Measurements from ENCODE around the gene ZNF160.

DNA sequence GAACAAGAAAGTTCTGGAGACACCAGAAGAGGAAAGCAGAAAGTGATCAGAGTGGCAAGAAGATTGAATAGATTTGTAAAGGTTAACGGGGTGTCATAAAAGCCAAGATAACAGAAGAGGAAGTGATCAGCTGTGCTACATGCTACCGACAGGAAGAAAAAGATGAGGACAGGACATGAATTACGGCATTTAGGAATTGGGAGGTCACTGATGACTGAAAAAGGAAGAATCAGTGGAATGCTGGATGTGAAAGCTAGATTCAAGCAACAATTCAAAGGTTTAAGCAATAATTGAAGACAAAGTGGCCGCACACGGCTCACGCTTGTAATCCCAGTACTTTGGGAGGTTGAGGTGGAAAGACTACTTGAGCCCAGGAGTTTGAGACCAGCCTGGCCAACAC lies 15.1 kb downstream of the ZNF160 start:
- no peak for TF ChIP-seq BCL3 (IDR thresholded peaks at IDR 0.05)
- TF ChIP-seq, protein P1, sequence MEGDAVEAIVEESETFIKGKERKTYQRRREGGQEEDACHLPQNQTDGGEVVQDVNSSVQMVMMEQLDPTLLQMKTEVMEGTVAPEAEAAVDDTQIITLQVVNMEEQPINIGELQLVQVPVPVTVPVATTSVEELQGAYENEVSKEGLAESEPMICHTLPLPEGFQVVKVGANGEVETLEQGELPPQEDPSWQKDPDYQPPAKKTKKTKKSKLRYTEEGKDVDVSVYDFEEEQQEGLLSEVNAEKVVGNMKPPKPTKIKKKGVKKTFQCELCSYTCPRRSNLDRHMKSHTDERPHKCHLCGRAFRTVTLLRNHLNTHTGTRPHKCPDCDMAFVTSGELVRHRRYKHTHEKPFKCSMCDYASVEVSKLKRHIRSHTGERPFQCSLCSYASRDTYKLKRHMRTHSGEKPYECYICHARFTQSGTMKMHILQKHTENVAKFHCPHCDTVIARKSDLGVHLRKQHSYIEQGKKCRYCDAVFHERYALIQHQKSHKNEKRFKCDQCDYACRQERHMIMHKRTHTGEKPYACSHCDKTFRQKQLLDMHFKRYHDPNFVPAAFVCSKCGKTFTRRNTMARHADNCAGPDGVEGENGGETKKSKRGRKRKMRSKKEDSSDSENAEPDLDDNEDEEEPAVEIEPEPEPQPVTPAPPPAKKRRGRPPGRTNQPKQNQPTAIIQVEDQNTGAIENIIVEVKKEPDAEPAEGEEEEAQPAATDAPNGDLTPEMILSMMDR (IDR thresholded peaks at IDR 0.05) = no peak
- TF ChIP-seq SMC3 (IDR thresholded peaks at IDR 0.05) = no peak
- no peak for TF ChIP-seq ZSCAN20 (CRISPR knock-in tag; IDR thresholded peaks at IDR 0.05)
